Ovary (tissue), 9 donors: ENCODE measurements around the gene BLID. TPM values are rescaled to one million over a fixed set of nuclear protein-coding genes. Genes with fewer than 3 reads are reported as not detected.

ENCODE experiments used
- DNase-seq, 5 donors: peaks; one replicate each; pipeline ENCODE4 v3.0.0-alpha.2; 2019 to 2020
- H3K27ac ChIP-seq, 2 donors: fragments of 200-600 bp; one replicate each; pipeline versions ENCODE4 v1.5.1 to v1.8.0; 2019 to 2022
- H3K27me3 ChIP-seq: fragments of 200-600 bp; one replicate; pipeline ENCODE4 v1.8.0; 2022
- H3K36me3 ChIP-seq: fragments of 200-600 bp; sonication (generic); one replicate; pipeline ENCODE4 v1.5.1; 2019
- H3K4me1 ChIP-seq: one replicate; pipeline ENCODE4 v1.8.1; 2013; ENCODE audit warnings: mild to moderate bottlenecking, moderate library complexity; ENCODE audit not compliant: insufficient read depth
- H3K4me3 ChIP-seq: fragments of 200-600 bp; sonication (generic); one replicate; pipeline ENCODE4 v1.5.1; 2017
- H3K9me3 ChIP-seq, 2 donors: fragments of 200-600 bp in 1 of 2; sonication (generic) in 1 of 2; one replicate each; pipeline versions ENCODE4 v1.5.1 to v1.8.1; 2013 to 2019; ENCODE audit warnings: mild to moderate bottlenecking in 1 of 2, moderate library complexity in 1 of 2
- EP300 ChIP-seq: sonication (generic); formaldehyde crosslinking; IDR thresholded peaks from one replicate; pipeline ENCODE4 v1.6.1; 2017; ENCODE audit warnings: antibody characterized with exemption
- POLR2A ChIP-seq: fragments of 450-650 bp; IDR thresholded peaks from one replicate; pipeline ENCODE4 v1.6.1; 2017; ENCODE audit warnings: antibody characterized with exemption, mild to moderate bottlenecking, moderate library complexity
- WGBS, 3 donors: extraction: QIAGEN DNeasy Blood & Tissue Kit in 1 of 3; methylation state at CpG; one replicate each; pipeline versions ENCODE4 v1.1.5 to v1.1.7; 2013 to 2017; 5-methylcytosine and 5-hydroxymethylcytosine counted together
- intact Hi-C, 4 donors: fragments of 100-400 bp; cut with DNase I; formaldehyde crosslinking; loops; one replicate each; pipeline versions ENCODE4 v1.11.0 to v1.15.1; 2022 to 2023
- polyA plus RNA-seq, 2 donors: library from polyadenylated mRNA; stranded (reverse); fragments of 200-250 nt in 1 of 2; fragments of 350-450 nt in 1 of 2; fragmentation: Illumina TruSeq in 1 of 2; extraction: RNeasy Lipid Tissue Mini Kit (QIAGEN cat#74804) in 1 of 2; gene quantifications; one replicate each; pipeline ENCODE4 v1.2.3, GENCODE V29; 2013 to 2014
- total RNA-seq, 7 donors: library from RNA; depleted of rRNA in 2 of 7; stranded (reverse); fragments of >200 nt in 2 of 7; fragmentation: NEBNext Ultra II Directional in 3 of 7; extraction: Animal tissue kit (Norgen Biotek cat#: 25700) in 3 of 7; gene quantifications; one replicate each; pipeline versions ENCODE4 v1.1.0 to v1.2.4, GENCODE V29; 2016 to 2023
- TF ChIP-seq, protein P1 (sequence below), 3 donors: fragments of 450-650 bp in 2 of 3; fragments of 200-600 bp in 1 of 3; IDR thresholded peaks; one replicate each; pipeline versions ENCODE4 v1.5.1 to v1.8.0; 2016 to 2022; ENCODE audit warnings: antibody characterized with exemption in 3 of 3, mild to moderate bottlenecking in 1 of 3
- donor health status: DM: no; HTN: no; CAD: no; lungs with moderate emphysema.
- donor health status: DM: no; HTN: no; CAD: no.
- donor health status: Bipolar disorder and iron deficiency.
- donor health status: DM: yes; HTN: yes; CAD: no.
- donor health status: DM: no; HTN: no; CAD: no.
- donor health status: DM: yes; HTN: yes; CAD: no.

The BLID gene
- total and polyA plus RNA-seq, 9 donors, result 0.32 to 13.2 (median 3.7) TPM; not detected in 1

DNA sequence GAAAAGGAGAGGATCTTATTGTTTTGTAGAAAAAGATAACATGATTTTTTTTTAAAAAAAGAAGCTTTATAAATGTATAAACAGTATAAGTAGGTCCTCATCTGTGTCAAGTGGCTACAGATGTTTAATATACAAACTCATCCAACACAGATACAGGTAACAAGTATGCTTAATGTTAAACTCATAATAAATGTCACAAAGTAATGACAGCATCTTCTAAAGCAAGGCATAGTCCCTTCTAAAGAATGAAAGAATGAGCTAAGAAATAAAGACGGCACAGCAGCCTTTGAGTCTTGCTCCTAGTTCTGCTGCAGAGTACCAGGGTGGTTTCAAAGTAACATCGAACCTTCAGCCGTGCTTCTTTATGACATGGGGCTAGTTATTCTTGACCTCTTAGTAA, 28.7 kb upstream of the BLID start:
- no peaks in the 10 kb centered on the region for H3K9me3 ChIP-seq
- H3K27ac ChIP-seq, result no peak overlapping the region
- H3K4me1 ChIP-seq, result no peaks in the 10 kb centered on the region
- H3K36me3 ChIP-seq, result no peaks in the 10 kb centered on the region
- no peaks in the 10 kb centered on the region for H3K27me3 ChIP-seq
- no peak overlapping the region for H3K4me3 ChIP-seq
- no peak for DNase-seq
- 92 to 96% (median 96%) methylated on average over 3 of the region's 3 CpGs for WGBS, 3 donors
- TF ChIP-seq, protein P1, sequence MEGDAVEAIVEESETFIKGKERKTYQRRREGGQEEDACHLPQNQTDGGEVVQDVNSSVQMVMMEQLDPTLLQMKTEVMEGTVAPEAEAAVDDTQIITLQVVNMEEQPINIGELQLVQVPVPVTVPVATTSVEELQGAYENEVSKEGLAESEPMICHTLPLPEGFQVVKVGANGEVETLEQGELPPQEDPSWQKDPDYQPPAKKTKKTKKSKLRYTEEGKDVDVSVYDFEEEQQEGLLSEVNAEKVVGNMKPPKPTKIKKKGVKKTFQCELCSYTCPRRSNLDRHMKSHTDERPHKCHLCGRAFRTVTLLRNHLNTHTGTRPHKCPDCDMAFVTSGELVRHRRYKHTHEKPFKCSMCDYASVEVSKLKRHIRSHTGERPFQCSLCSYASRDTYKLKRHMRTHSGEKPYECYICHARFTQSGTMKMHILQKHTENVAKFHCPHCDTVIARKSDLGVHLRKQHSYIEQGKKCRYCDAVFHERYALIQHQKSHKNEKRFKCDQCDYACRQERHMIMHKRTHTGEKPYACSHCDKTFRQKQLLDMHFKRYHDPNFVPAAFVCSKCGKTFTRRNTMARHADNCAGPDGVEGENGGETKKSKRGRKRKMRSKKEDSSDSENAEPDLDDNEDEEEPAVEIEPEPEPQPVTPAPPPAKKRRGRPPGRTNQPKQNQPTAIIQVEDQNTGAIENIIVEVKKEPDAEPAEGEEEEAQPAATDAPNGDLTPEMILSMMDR (IDR thresholded peaks at IDR 0.05), result no peak
- TF ChIP-seq EP300 (no peak), POLR2A (no peak)
- intact Hi-C loops, result no loop called here

DNA sequence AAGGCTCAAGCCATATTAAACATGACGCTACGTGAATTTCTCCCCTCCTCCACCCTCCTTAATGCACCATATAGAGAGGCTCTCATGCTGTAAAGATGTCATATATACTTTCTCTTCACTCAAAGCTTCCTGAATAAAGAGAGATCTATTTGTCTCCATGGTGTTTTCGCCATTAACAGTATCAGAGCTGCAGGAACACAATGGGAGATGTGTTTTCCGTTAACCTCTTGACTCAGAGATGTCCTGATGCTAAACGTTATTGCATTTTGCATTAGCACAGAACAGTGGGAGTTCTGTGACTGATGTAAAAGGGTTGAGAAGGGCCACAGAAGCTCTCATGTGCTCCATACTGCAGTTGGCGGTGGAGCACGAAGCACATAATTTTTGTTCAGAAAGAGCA, 25.7 kb upstream of the BLID start:
- no peaks in the 10 kb centered on the region for H3K36me3 ChIP-seq
- 89% methylated on average over 7 of the region's 7 CpGs for WGBS, 3 donors
- no peak overlapping the region for H3K4me3 ChIP-seq
- intact Hi-C loops, result no loop called here
- H3K4me1 ChIP-seq, result peaks cover 2% of the 10 kb centered on the region
- H3K27me3 ChIP-seq, result no peaks in the 10 kb centered on the region
- H3K27ac ChIP-seq, result no peak overlapping the region
- no peak for DNase-seq
- H3K9me3 ChIP-seq, result no peaks in the 10 kb centered on the region
- no peak for TF ChIP-seq POLR2A
- TF ChIP-seq, protein P1 (IDR thresholded peaks at IDR 0.05), result no peak
- TF ChIP-seq EP300, result no peak

DNA sequence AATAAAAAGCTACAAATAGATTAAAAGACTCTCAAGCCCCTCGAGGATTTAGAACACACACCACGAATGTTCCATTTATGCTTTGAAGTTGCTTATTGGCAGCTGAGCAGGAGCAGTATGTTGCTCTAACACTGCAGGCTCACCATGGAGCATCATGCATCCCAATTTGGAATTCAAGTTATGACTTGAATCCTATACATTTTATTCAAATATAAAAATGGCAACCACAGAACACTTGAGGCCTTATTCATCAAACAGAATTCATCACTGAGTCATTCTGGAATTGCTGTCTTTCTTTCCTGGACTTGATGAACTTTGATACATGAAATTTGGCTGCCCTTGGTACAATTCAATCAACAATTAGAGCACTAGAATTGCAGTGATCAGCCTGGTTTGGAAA, 24.5 kb upstream of the BLID start:
- Histone ChIP-seq H3K27me3 (no peaks in the 10 kb centered on the region), H3K4me1 (peaks cover 2% of the 10 kb centered on the region)
- WGBS, 3 donors, result 58 to 71% (median 59%) methylated on average over 2 of the region's 2 CpGs

DNA sequence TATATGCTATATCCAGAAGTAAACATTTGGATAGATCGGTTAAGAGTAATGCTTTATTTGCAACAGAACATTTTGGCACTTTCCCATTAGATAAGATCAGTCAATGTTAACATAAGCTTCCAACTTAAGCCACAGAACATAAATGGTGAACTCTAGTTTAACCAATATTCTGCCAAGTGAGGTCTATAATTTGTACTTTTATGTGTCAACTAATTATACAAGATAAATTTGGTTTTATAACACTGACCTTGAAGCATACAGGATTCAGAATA, 23.5 kb upstream of the BLID start:
- Histone ChIP-seq H3K9me3 (no peaks in the 10 kb centered on the region), H3K4me3 (no peak overlapping the region), H3K36me3 (no peaks in the 10 kb centered on the region), H3K4me1 (peaks cover 2% of the 10 kb centered on the region), H3K27me3 (no peaks in the 10 kb centered on the region), H3K27ac (no peak overlapping the region)
- 24 to 64% (median 51%) methylated on average over 1 of the region's 1 CpG for WGBS, 3 donors
- no peak for DNase-seq
- TF ChIP-seq EP300, result no peak
- TF ChIP-seq, protein P1 (IDR thresholded peaks at IDR 0.05), result no peak
- no peak for TF ChIP-seq POLR2A
- intact Hi-C loops, result no loop called here

More for the DNA sequence above, 24.5 kb upstream of the BLID start:
- H3K4me3 ChIP-seq, result no peak overlapping the region
- H3K27ac ChIP-seq, result no peak overlapping the region
- H3K36me3 ChIP-seq, result no peaks in the 10 kb centered on the region
- no peak for DNase-seq
- intact Hi-C loops, result no loop called here
- H3K9me3 ChIP-seq, result no peaks in the 10 kb centered on the region
- TF ChIP-seq, protein P1 (IDR thresholded peaks at IDR 0.05), result no peak
- TF ChIP-seq EP300, result no peak
- TF ChIP-seq POLR2A, result no peak
